Neural progenitor cell (in vitro differentiated cells): Measurements from ENCODE around the gene VWA8. TPM values are rescaled to one million over a fixed set of nuclear protein-coding genes. Genes with fewer than 3 reads are reported as not detected.

Experiments
- DNase-seq: peaks from one replicate; pipeline ENCODE4 v3.0.0-alpha.2; 2016; ENCODE audit warnings: low spot score
- H2AFZ ChIP-seq: fragments of 200-600 bp; sonication (generic); replicated peaks from 2 replicates; pipeline ENCODE4 v1.6.1; 2016; ENCODE audit warnings: antibody characterized with exemption
- H3F3A ChIP-seq: fragments of 200-600 bp; sonication (generic); 2 replicates; pipeline ENCODE4 v1.6.1; 2016; ENCODE audit warnings: antibody characterized with exemption, low read depth
- H3K27ac ChIP-seq: fragments of 200-600 bp; sonication (generic); 2 replicates; pipeline ENCODE4 v1.5.1; 2016; ENCODE audit warnings: mild to moderate bottlenecking
- H3K27me3 ChIP-seq: fragments of 200-600 bp; sonication (generic); 2 replicates; pipeline ENCODE4 v1.6.1; 2016; ENCODE audit warnings: mild to moderate bottlenecking, moderate library complexity
- H3K36me3 ChIP-seq: fragments of 200-600 bp; sonication (generic); 2 replicates; pipeline ENCODE4 v1.5.1; 2016
- H3K4me1 ChIP-seq: fragments of 200-600 bp; sonication (generic); 2 replicates; pipeline ENCODE4 v1.6.1; 2016; ENCODE audit warnings: mixed run types
- H3K4me2 ChIP-seq: fragments of 200-600 bp; sonication (generic); 2 replicates; pipeline ENCODE4 v1.6.1; 2016
- H3K4me3 ChIP-seq: fragments of 200-600 bp; sonication (generic); 2 replicates; pipeline ENCODE4 v1.5.1; 2016
- H3K79me2 ChIP-seq: fragments of 200-600 bp; sonication (generic); 2 replicates; pipeline ENCODE4 v1.6.1; 2016; ENCODE audit warnings: low read depth
- H3K9ac ChIP-seq: fragments of 200-600 bp; sonication (generic); 2 replicates; pipeline ENCODE4 v1.6.1; 2016
- H3K9me3 ChIP-seq: fragments of 200-600 bp; sonication (generic); 2 replicates; pipeline ENCODE4 v1.5.1; 2016; ENCODE audit warnings: low read depth
- H4K20me1 ChIP-seq: fragments of 200-600 bp; sonication (generic); 2 replicates; pipeline ENCODE4 v1.6.1; 2016; ENCODE audit warnings: low read depth
- H3K27ac Mint-ChIP-seq: 3 replicates; pipeline ENCODE4 v1.8.0; 2021; ENCODE audit warnings: mixed read lengths
- H3K27me3 Mint-ChIP-seq: 2 replicates; pipeline ENCODE4 v1.8.0; 2022; ENCODE audit warnings: low read depth, mild to moderate bottlenecking, inconsistent platforms, moderate library complexity, mixed read lengths; ENCODE audit not compliant: insufficient read depth
- H3K36me3 Mint-ChIP-seq: 3 replicates; pipeline ENCODE4 v1.8.0; 2021; ENCODE audit warnings: mixed read lengths
- H3K4me1 Mint-ChIP-seq: 3 replicates; pipeline ENCODE4 v1.8.0; 2021; ENCODE audit warnings: mixed read lengths
- H3K4me3 Mint-ChIP-seq: 3 replicates; pipeline ENCODE4 v1.8.0; 2021; ENCODE audit warnings: mild to moderate bottlenecking, moderate library complexity, mixed read lengths
- H3K9me3 Mint-ChIP-seq: 3 replicates; pipeline ENCODE4 v1.8.0; 2020; ENCODE audit warnings: mixed read lengths
- EZH2 ChIP-seq: fragments of 200-600 bp; sonication (generic); IDR thresholded peaks from 2 replicates; pipeline ENCODE4 v1.6.1; 2017; ENCODE audit warnings: antibody characterized with exemption, mild to moderate bottlenecking, moderate library complexity
- EZH2phosphoT487 ChIP-seq: fragments of 200-600 bp; sonication (generic); IDR thresholded peaks from 2 replicates; pipeline ENCODE4 v1.6.1; 2017; ENCODE audit warnings: antibody characterized with exemption
- total RNA-seq: library from RNA; depleted of rRNA; stranded (reverse); fragments of >200 nt; gene quantifications from 2 replicates; pipeline ENCODE4 v1.2.3, GENCODE V29; 2015; ENCODE audit warnings: low replicate concordance
- TF ChIP-seq, protein P1 (sequence below): fragments of 200-600 bp; sonication (generic); IDR thresholded peaks from 2 replicates; pipeline ENCODE4 v1.5.1; 2017; ENCODE audit warnings: antibody characterized with exemption, mild to moderate bottlenecking

VWA8 gene
- total RNA-seq, 1 donor from 2014 or later: 12.6 TPM

DNA sequence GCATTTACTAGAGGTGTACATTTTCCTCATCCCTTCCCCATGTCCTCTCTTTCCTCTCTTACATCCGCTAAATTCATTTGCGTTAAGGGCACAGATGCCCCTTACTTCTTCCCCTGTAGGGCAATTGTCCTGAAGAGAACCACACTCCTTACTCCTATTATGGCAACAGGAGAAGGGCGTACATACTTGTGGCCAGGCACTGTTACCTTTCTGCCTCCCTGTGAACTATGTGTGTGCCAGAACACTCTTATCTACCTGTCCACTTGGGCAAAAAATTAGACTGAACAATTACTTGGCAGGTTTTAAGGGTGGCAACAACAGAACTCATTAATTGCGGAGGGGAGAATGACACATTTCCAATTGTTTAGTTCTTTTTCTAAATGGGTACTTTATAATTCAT is 351.1 kb downstream of the VWA8 start:
- no peak for TF ChIP-seq EZH2
- TF ChIP-seq, protein P1, sequence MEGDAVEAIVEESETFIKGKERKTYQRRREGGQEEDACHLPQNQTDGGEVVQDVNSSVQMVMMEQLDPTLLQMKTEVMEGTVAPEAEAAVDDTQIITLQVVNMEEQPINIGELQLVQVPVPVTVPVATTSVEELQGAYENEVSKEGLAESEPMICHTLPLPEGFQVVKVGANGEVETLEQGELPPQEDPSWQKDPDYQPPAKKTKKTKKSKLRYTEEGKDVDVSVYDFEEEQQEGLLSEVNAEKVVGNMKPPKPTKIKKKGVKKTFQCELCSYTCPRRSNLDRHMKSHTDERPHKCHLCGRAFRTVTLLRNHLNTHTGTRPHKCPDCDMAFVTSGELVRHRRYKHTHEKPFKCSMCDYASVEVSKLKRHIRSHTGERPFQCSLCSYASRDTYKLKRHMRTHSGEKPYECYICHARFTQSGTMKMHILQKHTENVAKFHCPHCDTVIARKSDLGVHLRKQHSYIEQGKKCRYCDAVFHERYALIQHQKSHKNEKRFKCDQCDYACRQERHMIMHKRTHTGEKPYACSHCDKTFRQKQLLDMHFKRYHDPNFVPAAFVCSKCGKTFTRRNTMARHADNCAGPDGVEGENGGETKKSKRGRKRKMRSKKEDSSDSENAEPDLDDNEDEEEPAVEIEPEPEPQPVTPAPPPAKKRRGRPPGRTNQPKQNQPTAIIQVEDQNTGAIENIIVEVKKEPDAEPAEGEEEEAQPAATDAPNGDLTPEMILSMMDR: no peak
- TF ChIP-seq EZH2phosphoT487: no peak
- Mint-ChIP-seq H3K9me3 (no peaks in the 10 kb centered on the region), H3K36me3 (peaks cover 14% of the 10 kb centered on the region), H3K27ac (no peak overlapping the region), H3K4me1 (peaks cover 21% of the 10 kb centered on the region), H3K4me3 (no peak overlapping the region), H3K27me3 (no peaks in the 10 kb centered on the region)
- no peak overlapping the region for H3K4me2 ChIP-seq
- no peaks in the 10 kb centered on the region for H3F3A ChIP-seq
- no peak for DNase-seq
- H3K27ac ChIP-seq: no peak overlapping the region
- H3K4me3 ChIP-seq: no peak overlapping the region
- no peaks in the 10 kb centered on the region for H3K36me3 ChIP-seq
- no peak overlapping the region for H3K9ac ChIP-seq
- no peaks in the 10 kb centered on the region for H4K20me1 ChIP-seq
- H3K27me3 ChIP-seq: no peaks in the 10 kb centered on the region
- H2AFZ ChIP-seq: no peak overlapping the region
- H3K79me2 ChIP-seq: no peaks in the 10 kb centered on the region
- H3K9me3 ChIP-seq: no peaks in the 10 kb centered on the region
- peaks cover 5% of the 10 kb centered on the region for H3K4me1 ChIP-seq

DNA sequence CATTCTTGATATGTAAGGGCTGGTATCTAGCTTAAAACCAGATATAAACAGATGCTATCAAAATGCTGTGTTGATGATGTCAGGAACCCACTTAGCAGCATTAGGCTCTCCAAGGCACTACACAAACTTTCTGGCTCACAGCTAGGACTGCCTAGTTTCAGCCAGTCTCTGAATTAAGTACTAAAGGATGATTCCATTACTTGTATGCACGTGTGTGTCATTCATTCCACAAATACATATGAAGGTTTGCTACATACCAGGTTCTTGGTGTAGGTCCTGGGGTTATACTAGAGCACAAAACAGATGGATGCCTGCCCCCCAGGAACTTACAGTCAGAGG is 352.1 kb downstream of the VWA8 start:
- Histone ChIP-seq H3K36me3 (no peaks in the 10 kb centered on the region), H3K27me3 (no peaks in the 10 kb centered on the region), H3K9ac (no peak overlapping the region), H3K4me2 (no peak overlapping the region), H3K9me3 (no peaks in the 10 kb centered on the region), H4K20me1 (no peaks in the 10 kb centered on the region), H3F3A (no peaks in the 10 kb centered on the region), H3K27ac (no peak overlapping the region), H2AFZ (no peak overlapping the region), H3K4me3 (no peak overlapping the region), H3K4me1 (peaks cover 1% of the 10 kb centered on the region), H3K79me2 (no peaks in the 10 kb centered on the region)
- Mint-ChIP-seq H3K27me3 (no peaks in the 10 kb centered on the region), H3K27ac (no peak overlapping the region), H3K9me3 (no peaks in the 10 kb centered on the region), H3K36me3 (peaks cover 9% of the 10 kb centered on the region), H3K4me1 (peaks cover 12% of the 10 kb centered on the region), H3K4me3 (no peak overlapping the region)
- no peak for DNase-seq
- TF ChIP-seq EZH2: no peak

DNA sequence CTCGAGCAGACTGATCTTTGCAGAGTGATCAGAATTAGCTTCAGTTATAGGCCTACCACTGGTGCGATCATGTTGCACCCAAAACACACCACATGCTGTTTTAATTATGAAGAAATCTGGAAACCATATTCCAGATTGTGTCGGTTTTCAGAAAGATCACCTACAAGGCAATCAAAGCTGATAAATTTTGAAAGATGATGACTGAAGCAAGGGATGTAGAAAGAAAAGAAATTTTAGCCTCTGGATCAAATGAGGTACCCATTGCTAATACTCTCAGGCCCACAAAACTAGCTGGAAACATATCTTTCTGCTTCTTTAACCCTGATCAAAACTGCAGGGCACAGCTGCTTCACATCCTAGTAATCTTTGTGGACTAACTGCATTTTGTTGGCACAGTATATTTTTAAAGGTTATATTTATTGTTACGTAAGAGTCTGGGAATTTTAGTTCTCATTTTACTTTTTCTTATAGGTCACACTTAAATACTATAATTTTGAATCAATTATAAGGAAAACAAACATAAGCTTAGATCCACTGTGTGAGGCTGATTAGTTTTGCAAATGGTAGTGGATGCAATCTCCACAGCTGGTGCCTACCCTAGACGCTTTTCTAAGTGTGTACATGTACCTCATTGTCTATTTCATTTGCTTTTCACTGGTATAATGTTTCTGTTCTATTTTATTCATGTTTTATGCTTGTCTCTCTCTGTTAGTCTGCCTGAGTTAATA is 352.6 kb downstream of the VWA8 start:
- TF ChIP-seq, protein P1: no peak
- TF ChIP-seq EZH2phosphoT487 (no peak), EZH2 (no peak)
- Histone ChIP-seq H3K27me3 (no peaks in the 10 kb centered on the region), H3K79me2 (no peaks in the 10 kb centered on the region), H3K4me3 (no peak overlapping the region), H3K27ac (no peak overlapping the region), H3K36me3 (no peaks in the 10 kb centered on the region), H4K20me1 (no peaks in the 10 kb centered on the region), H3F3A (no peaks in the 10 kb centered on the region), H3K4me1 (no peaks in the 10 kb centered on the region), H2AFZ (no peak overlapping the region), H3K4me2 (no peak overlapping the region), H3K9ac (no peak overlapping the region), H3K9me3 (no peaks in the 10 kb centered on the region)
- H3K27me3 Mint-ChIP-seq: no peaks in the 10 kb centered on the region
- no peaks in the 10 kb centered on the region for H3K9me3 Mint-ChIP-seq
- H3K27ac Mint-ChIP-seq: no peak overlapping the region
- H3K4me1 Mint-ChIP-seq: peaks cover 7% of the 10 kb centered on the region
- peaks cover 10% of the 10 kb centered on the region for H3K36me3 Mint-ChIP-seq
- no peak for DNase-seq
- H3K4me3 Mint-ChIP-seq: no peak overlapping the region

DNA sequence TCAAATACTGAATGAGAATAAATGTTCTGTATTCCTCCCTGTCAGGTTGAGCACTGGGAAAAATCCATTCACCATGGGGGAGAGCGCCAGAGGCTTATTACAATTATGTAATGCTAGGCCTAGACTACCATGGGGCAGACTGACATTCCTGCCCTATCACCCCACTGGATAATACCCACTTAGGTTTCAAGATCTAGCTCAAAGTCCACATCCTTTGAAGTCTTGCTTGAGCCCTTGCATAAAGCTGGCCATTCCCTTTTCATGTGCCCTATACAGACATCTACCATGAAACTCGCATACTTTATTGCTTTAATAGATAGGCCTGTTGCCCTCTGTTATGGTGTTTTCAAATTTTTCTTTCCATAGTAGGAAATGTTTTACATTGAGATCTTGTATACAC is 354.3 kb downstream of the VWA8 start:
- H3K36me3 Mint-ChIP-seq: peaks cover 7% of the 10 kb centered on the region
- Histone ChIP-seq H3K4me1 (no peaks in the 10 kb centered on the region), H3K36me3 (no peaks in the 10 kb centered on the region), H3K27ac (no peak overlapping the region), H3K4me2 (no peak overlapping the region), H3F3A (no peaks in the 10 kb centered on the region), H2AFZ (no peak overlapping the region), H3K27me3 (no peaks in the 10 kb centered on the region), H3K79me2 (no peaks in the 10 kb centered on the region), H4K20me1 (no peaks in the 10 kb centered on the region), H3K9me3 (no peaks in the 10 kb centered on the region), H3K4me3 (no peak overlapping the region), H3K9ac (no peak overlapping the region)
- no peak overlapping the region for H3K4me3 Mint-ChIP-seq
- no peaks in the 10 kb centered on the region for H3K9me3 Mint-ChIP-seq
- H3K4me1 Mint-ChIP-seq: peaks cover 5% of the 10 kb centered on the region
- no peaks in the 10 kb centered on the region for H3K27me3 Mint-ChIP-seq
- DNase-seq: no peak
- no peak overlapping the region for H3K27ac Mint-ChIP-seq
- TF ChIP-seq, protein P1: no peak
- TF ChIP-seq EZH2 (no peak), EZH2phosphoT487 (no peak)
